ENCODE data around the gene DYRK1A.

The DYRK1A gene

DNA sequence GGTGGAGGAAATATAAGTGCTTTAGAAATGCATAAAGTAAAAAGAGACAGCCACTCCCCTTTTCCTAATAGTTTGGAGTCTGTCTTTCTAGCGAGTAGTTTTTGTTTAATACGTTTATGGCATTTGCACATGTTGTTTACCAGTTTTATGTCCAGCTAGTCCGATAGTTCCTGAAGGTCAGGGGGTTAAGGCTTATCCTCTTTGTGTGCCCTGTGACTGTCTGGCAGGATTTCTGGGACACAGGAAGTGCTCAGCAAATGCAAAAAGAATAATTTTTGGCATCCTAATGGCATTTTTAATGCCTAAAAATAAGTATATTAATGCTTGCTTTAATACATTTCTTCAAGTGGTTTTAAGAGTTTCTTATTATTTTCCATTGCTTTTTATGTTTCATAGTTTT, 58.4 kb downstream of the DYRK1A start:
- Mint-ChIP-seq H3K27ac (no peak overlapping the region), H3K9me3 (peaks cover 8% of the 10 kb centered on the region), H3K27me3 (ENCODE audit: low read depth) (no peaks in the 10 kb centered on the region), H3K36me3 (ENCODE audit: low read depth) (peaks cover 76% of the 10 kb centered on the region), H3K4me3 (no peak overlapping the region), H3K4me1 (peaks cover 9% of the 10 kb centered on the region)
- TF ChIP-seq, protein P1, sequence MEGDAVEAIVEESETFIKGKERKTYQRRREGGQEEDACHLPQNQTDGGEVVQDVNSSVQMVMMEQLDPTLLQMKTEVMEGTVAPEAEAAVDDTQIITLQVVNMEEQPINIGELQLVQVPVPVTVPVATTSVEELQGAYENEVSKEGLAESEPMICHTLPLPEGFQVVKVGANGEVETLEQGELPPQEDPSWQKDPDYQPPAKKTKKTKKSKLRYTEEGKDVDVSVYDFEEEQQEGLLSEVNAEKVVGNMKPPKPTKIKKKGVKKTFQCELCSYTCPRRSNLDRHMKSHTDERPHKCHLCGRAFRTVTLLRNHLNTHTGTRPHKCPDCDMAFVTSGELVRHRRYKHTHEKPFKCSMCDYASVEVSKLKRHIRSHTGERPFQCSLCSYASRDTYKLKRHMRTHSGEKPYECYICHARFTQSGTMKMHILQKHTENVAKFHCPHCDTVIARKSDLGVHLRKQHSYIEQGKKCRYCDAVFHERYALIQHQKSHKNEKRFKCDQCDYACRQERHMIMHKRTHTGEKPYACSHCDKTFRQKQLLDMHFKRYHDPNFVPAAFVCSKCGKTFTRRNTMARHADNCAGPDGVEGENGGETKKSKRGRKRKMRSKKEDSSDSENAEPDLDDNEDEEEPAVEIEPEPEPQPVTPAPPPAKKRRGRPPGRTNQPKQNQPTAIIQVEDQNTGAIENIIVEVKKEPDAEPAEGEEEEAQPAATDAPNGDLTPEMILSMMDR (IDR thresholded peaks at IDR 0.05; ENCODE audit: unreplicated experiment in 3 of 3): no peak

DNA sequence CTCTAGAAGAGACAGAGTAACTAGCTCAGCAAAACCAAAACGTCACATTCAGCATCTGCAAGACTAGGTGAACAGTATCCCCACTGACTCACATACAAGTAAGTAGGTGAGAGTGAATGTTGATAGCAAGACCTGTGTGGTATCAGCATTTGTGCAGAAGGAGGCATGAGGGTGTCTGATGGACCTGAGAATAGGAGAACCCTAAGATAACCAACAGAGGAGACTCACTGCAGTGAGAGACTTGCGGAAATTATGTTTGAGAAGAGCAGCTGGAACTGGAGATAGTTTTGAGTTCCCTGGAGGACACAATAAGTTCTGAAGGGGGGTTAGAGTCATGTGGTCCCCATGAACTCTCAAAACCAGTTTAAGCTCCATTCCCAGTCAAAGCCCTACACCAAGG, 59.1 kb downstream of the DYRK1A start:
- H3K27me3 Mint-ChIP-seq (ENCODE audit: low read depth): no peaks in the 10 kb centered on the region

DNA sequence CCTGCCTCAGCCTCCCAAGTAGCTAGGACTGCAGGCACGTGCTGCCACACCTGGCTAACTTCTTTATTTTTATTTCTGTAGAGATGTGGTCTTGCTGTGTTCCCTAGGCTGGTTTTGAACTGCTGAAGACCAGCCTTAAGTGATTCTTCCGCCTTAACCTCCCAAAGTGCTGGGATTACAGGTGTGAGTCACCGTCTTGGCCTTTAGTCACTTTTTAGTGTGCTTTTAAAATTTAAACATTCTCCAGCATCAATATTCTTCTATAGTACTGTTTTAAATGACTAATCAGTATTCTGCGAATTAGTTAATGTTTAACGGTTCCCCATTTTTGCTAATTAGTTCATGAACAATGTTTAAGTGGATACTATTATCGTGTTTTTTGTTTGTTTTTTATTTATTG, 60.6 kb downstream of the DYRK1A start:
- Mint-ChIP-seq H3K4me1 (peaks cover 23% of the 10 kb centered on the region), H3K27ac (no peak overlapping the region), H3K4me3 (no peak overlapping the region), H3K36me3 (ENCODE audit: low read depth) (peaks cover 83% of the 10 kb centered on the region), H3K9me3 (peaks cover 8% of the 10 kb centered on the region), H3K27me3 (ENCODE audit: low read depth) (no peaks in the 10 kb centered on the region)
- TF ChIP-seq, protein P1 (IDR thresholded peaks at IDR 0.05; ENCODE audit: unreplicated experiment in 3 of 3): no peak

More for the DNA sequence above, 59.1 kb downstream of the DYRK1A start:
- H3K4me1 Mint-ChIP-seq: peaks cover 11% of the 10 kb centered on the region
- peaks cover 8% of the 10 kb centered on the region for H3K9me3 Mint-ChIP-seq
- H3K27ac Mint-ChIP-seq: no peak overlapping the region
- peaks cover 77% of the 10 kb centered on the region for H3K36me3 Mint-ChIP-seq (ENCODE audit: low read depth)
- TF ChIP-seq, protein P1 (IDR thresholded peaks at IDR 0.05; ENCODE audit: unreplicated experiment in 3 of 3): no peak
- no peak overlapping the region for H3K4me3 Mint-ChIP-seq

DNA sequence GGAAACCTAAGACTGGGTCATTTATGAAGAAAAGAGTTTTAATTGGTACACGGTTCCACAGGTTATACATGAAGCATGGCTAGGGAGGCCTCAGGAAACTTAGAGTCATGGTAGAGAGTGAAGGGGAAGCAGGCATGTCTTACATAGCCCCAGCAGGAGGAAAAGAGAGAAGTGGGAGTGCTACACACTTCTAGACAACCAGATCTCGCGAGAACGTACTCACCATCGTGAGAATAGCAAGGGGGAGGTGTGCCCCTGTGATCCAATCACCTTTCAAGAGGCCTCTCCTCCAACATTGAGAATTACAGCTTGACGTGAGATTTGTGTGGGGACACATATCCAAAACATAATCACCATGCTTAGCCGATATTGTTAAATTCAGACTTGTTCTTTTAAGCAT, 62.8 kb downstream of the DYRK1A start:
- H3K36me3 Mint-ChIP-seq (ENCODE audit: low read depth): peaks cover 68% of the 10 kb centered on the region
- peaks cover 40% of the 10 kb centered on the region for H3K4me1 Mint-ChIP-seq
- peaks cover 8% of the 10 kb centered on the region for H3K9me3 Mint-ChIP-seq
- H3K4me3 Mint-ChIP-seq: no peak overlapping the region
- TF ChIP-seq, protein P1 (IDR thresholded peaks at IDR 0.05; ENCODE audit: unreplicated experiment in 3 of 3): no peak
- H3K27ac Mint-ChIP-seq: no peak overlapping the region
- no peaks in the 10 kb centered on the region for H3K27me3 Mint-ChIP-seq (ENCODE audit: low read depth)

DNA sequence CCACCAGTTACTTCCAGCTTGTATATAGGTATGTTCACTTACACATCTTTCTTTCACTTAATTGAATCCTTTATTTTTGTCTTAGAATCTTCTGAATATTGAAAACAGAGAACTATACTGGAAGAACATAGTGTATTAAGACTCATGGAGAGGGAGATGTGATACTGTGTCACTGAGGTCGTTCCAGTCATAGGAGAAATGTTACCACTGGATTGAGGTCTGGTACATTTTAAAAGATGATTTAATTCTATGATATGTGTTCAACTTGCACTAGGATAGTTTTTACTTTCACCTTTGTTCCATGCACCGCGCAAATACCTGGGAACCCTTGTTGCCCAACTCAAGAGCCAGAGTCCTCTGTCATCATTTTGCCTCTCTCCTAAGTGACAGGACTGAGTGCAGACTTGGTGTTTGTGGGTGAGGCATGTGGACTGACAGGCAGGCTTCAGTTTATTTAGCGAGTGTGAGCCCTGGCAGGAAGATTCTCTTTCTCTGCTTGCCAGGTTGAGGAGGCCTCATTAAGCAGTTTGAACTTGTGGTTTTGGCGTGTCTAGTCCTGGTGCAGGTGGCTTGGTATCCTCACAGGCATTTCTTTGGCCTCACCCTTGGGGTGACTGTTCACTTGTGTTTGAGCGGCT, 63.7 kb downstream of the DYRK1A start:
- Mint-ChIP-seq H3K36me3 (ENCODE audit: low read depth) (peaks cover 63% of the 10 kb centered on the region), H3K27me3 (ENCODE audit: low read depth) (no peaks in the 10 kb centered on the region), H3K4me3 (no peak overlapping the region), H3K27ac (peak overlapping the region; percentile 12 to 74 (median 38)), H3K9me3 (peaks cover 8% of the 10 kb centered on the region), H3K4me1 (peaks cover 40% of the 10 kb centered on the region)
- TF ChIP-seq, protein P1 (IDR thresholded peaks at IDR 0.05; ENCODE audit: unreplicated experiment in 3 of 3): no peak

DNA sequence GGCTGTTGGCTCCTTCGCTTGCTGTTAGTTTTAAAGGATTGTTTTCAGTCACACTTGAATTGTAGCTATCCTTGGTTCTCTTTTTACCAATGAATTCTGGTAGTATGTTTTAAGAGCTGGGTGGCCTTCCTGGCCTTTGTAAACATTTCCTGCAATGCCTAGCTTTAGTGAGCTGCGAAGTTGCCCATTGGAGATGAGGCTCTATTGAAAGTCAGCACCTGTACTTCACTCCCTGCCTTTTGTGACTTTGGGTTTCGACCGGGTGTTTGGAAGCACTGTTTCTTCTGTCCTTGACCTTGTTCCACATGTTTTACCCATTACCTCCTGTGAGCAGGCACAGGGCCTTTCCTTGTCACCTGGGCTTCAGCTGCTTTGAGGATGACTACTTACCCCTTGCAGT, 64.7 kb downstream of the DYRK1A start:
- Mint-ChIP-seq H3K27me3 (ENCODE audit: low read depth) (no peaks in the 10 kb centered on the region), H3K9me3 (peaks cover 1% of the 10 kb centered on the region), H3K4me1 (peaks cover 40% of the 10 kb centered on the region), H3K36me3 (ENCODE audit: low read depth) (peaks cover 54% of the 10 kb centered on the region), H3K27ac (peak overlapping the region; percentile 18 to 74 (median 38)), H3K4me3 (no peak overlapping the region)
- TF ChIP-seq, protein P1 (IDR thresholded peaks at IDR 0.05; ENCODE audit: unreplicated experiment in 3 of 3): no peak

Measured in nephron (organoid).